HCT116 (cell line): ENCODE measurements around the gene NTNG1. TPM values are rescaled to one million over a fixed set of nuclear protein-coding genes. Genes with fewer than 3 reads are reported as not detected.

Experiments used
- ATAC-seq: fragments of 200-7000 bp; cut with Tn5 transposase; 2 replicates; pipeline ENCODE4 v1.9.1; 2020; ENCODE audit warnings: mild to moderate bottlenecking, moderate library complexity
- BruUV-seq: library from RNA; stranded (reverse); fragments of 400-500 nt; replicated peaks from 2 replicates; lab custom pipeline; 2021; lab: Mats Ljungman, UMichigan
- CTCF ChIA-PET: fragments of 300-600 bp; sonication (Branson Sonifier 250); formaldehyde crosslinking; loops from one replicate; lab custom pipeline; 2021; ENCODE audit warnings: antibody characterized with exemption; lab: Charles Lee
- POLR2A ChIA-PET: fragments of 300-600, 350-600 bp; sonication (Branson Sonifier 250); formaldehyde crosslinking; loops from one replicate; lab custom pipeline; 2021; ENCODE audit warnings: antibody characterized with exemption; lab: Charles Lee
- RAD21 ChIA-PET, 2 experiments: fragments of 300-600 bp; sonication (Branson Sonifier 250); formaldehyde crosslinking; loops; one replicate each; lab custom pipeline; 2023; ENCODE audit warnings: low total read pairs in 2 of 2; ENCODE audit not compliant: uncharacterized antibody in 2 of 2, unreplicated experiment in 2 of 2, low non-redundant PET in 1 of 2; lab: Charles Lee
- DNase-seq: peaks from one replicate; pipeline ENCODE4 v3.0.0-alpha.2; 2010; ENCODE audit warnings: low read depth, low spot score
- H2AFZ ChIP-seq: fragments of 200-600 bp; shearing (Covaris generic), sonication (generic); 2 replicates; pipeline ENCODE4 v1.6.1; 2017; ENCODE audit warnings: low read depth, mixed run types, mixed read lengths, antibody characterized with exemption, low read length; ENCODE audit not compliant: poor library complexity, severe bottlenecking
- H3K27ac ChIP-seq: 2 replicates; pipeline ENCODE4 v1.5.1; 2012; ENCODE audit warnings: low read depth, low read length
- H3K27me3 ChIP-seq: fragments of 200-600 bp; sonication (generic); 2 replicates; pipeline ENCODE4 v1.6.1; 2016; ENCODE audit warnings: mixed run types, low read length, mixed read lengths; ENCODE audit not compliant: insufficient read depth
- H3K36me3 ChIP-seq, 2 experiments: fragments of 200-500 bp in 1 of 2; fragments of 200-600 bp in 1 of 2; sonication (Bioruptor generic) in 1 of 2; sonication (generic) in 1 of 2; 2 replicates each; pipeline versions ENCODE4 v1.5.1 to v1.6.1; 2014 to 2016; ENCODE audit warnings: low read length in 2 of 2, inconsistent platforms in 1 of 2, mixed read lengths in 1 of 2, mixed run types in 1 of 2; ENCODE audit not compliant: insufficient read depth in 2 of 2, control insufficient read depth in 1 of 2
- H3K4me1 ChIP-seq, 2 experiments: fragments of 200-600 bp in 1 of 2; sonication (generic) in 1 of 2; 2 replicates each; pipeline versions ENCODE4 v1.5.1 to v1.6.1; 2012 to 2017; ENCODE audit warnings: low read length in 2 of 2, inconsistent platforms in 1 of 2, mild to moderate bottlenecking in 1 of 2, mixed read lengths in 1 of 2, mixed run types in 1 of 2, moderate library complexity in 1 of 2; ENCODE audit not compliant: insufficient read depth in 2 of 2, control insufficient read depth in 1 of 2
- H3K4me2 ChIP-seq: fragments of 200-600 bp; sonication (generic); 2 replicates; pipeline ENCODE4 v1.6.1; 2017; ENCODE audit warnings: mixed run types, low read length, mixed read lengths
- H3K4me3 ChIP-seq, 2 experiments: fragments of 200-600 bp in 1 of 2; sonication (generic) in 1 of 2; replicated peaks in 1 of 2; 2 replicates each; pipeline ENCODE4 v1.5.1; 2011 to 2016; ENCODE audit warnings: low read length in 2 of 2, control low read depth in 1 of 2, low read depth in 1 of 2, mild to moderate bottlenecking in 1 of 2, mixed read lengths in 1 of 2, mixed run types in 1 of 2
- H3K79me2 ChIP-seq: fragments of 200-600 bp; sonication (generic); 2 replicates; pipeline ENCODE4 v1.6.1; 2017; ENCODE audit warnings: mild to moderate bottlenecking, mixed run types, low read length, moderate library complexity, mixed read lengths; ENCODE audit not compliant: insufficient read depth
- H3K9ac ChIP-seq: fragments of 200-600 bp; sonication (generic); 2 replicates; pipeline ENCODE4 v1.6.1; 2016; ENCODE audit warnings: low read length, mixed read lengths
- H3K9me2 ChIP-seq: fragments of 200-600 bp; sonication (generic), shearing (Covaris generic); 2 replicates; pipeline ENCODE4 v1.6.1; 2017; ENCODE audit warnings: mixed run types, mild to moderate bottlenecking, moderate library complexity; ENCODE audit not compliant: insufficient read depth
- H3K9me3 ChIP-seq, 2 experiments: fragments of 200-500 bp in 1 of 2; fragments of 200-600 bp in 1 of 2; sonication (Bioruptor generic) in 1 of 2; sonication (generic) in 1 of 2; 2 replicates each; pipeline ENCODE4 v1.6.1; 2014 to 2017; ENCODE audit warnings: low read length in 2 of 2, mixed read lengths in 2 of 2, inconsistent platforms in 1 of 2, low read depth in 1 of 2, mild to moderate bottlenecking in 1 of 2, mixed run types in 1 of 2, moderate library complexity in 1 of 2; ENCODE audit not compliant: control insufficient read depth in 1 of 2, insufficient read depth in 1 of 2
- H4K20me1 ChIP-seq: fragments of 200-600 bp; sonication (generic), shearing (Covaris generic); 2 replicates; pipeline ENCODE4 v1.6.1; 2017; ENCODE audit warnings: mixed run types, mild to moderate bottlenecking, moderate library complexity; ENCODE audit not compliant: insufficient read depth
- EZH2phosphoT487 ChIP-seq: fragments of 200-600 bp; IDR thresholded peaks from 2 replicates; pipeline ENCODE4 v1.6.1; 2018; ENCODE audit warnings: antibody characterized with exemption, borderline replicate concordance
- MAX ChIP-seq: IDR thresholded peaks from 2 replicates; pipeline ENCODE4 v1.6.1; 2012
- SP1 ChIP-seq: IDR thresholded peaks from 2 replicates; pipeline ENCODE4 v1.6.1; 2012; ENCODE audit warnings: low read depth
- YY1 ChIP-seq: IDR thresholded peaks from 2 replicates; pipeline ENCODE4 v1.6.1; 2011; ENCODE audit warnings: low read length, low read depth, moderate library complexity, mild to moderate bottlenecking; ENCODE audit not compliant: insufficient replicate concordance; ENCODE audit errors: extremely low read depth
- intact Hi-C: fragments of 100-400 bp; cut with micrococcal nuclease; formaldehyde crosslinking; loops from 2 replicates; pipeline ENCODE4 v1.10.0; 2022
- total RNA-seq: library from RNA; stranded (reverse); gene quantifications from one replicate; pipeline ENCODE4 v1.2.1, GENCODE V29; 2021; ENCODE audit not compliant: unreplicated experiment
- TF ChIP-seq, protein P1 (sequence below): IDR thresholded peaks from 2 replicates; pipeline ENCODE4 v1.6.1; 2012; ENCODE audit warnings: low read depth
- TF ChIP-seq, protein P2 (sequence below), 3 experiments: fragments of 200-600 bp in 1 of 3; sonication (generic) in 1 of 3; IDR thresholded peaks in 2 of 3; conservative IDR thresholded peaks in 1 of 3; 2 replicates each; pipeline ENCODE4 v1.5.1; 2012 to 2017; ENCODE audit warnings: low read depth in 2 of 3, low read length in 2 of 3, antibody characterized with exemption in 1 of 3, borderline replicate concordance in 1 of 3, control low read depth in 1 of 3, mild to moderate bottlenecking in 1 of 3, mixed read lengths in 1 of 3, mixed run types in 1 of 3, moderate library complexity in 1 of 3; ENCODE audit not compliant: insufficient read depth in 1 of 3
- TF ChIP-seq, protein P3 (sequence below): IDR thresholded peaks from 2 replicates; pipeline ENCODE4 v1.6.1; 2011; ENCODE audit warnings: mild to moderate bottlenecking, low read length, moderate library complexity; ENCODE audit not compliant: insufficient replicate concordance; ENCODE audit errors: extremely low read depth

NTNG1 gene
- total RNA-seq, 1 experiment from 2014 or later, result not detected

DNA sequence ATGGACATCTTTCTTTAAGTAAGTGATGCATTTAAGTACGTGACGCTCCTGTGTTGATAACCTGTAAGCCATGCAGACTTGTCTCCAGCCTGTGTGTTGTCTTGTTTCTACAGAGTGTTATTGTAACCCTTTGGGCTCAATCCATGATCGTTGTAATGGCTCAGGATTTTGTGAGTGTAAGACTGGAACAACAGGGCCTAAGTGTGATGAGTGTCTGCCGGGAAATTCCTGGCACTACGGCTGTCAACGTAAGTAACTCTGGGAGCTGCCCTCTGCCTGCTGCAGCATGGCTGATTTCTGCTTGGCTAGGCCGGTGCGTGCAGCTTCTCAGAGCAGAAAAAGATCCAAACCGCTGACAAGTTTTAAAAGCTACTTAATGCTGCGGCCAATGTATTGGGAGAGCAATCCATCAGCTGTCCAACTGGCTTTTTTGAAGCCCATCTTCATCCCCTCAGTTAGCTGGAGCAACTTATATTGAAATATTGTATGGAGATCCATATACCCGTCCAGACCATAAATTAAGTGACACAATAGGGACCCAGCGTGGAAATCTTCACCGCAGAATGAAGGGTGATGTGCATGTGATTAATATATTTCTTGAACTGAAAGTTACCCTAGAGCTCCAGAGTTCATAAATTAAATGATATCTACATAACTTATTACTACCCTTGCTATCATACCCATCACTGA, 295.9 kb downstream of the NTNG1 start:
- TF ChIP-seq, protein P1, sequence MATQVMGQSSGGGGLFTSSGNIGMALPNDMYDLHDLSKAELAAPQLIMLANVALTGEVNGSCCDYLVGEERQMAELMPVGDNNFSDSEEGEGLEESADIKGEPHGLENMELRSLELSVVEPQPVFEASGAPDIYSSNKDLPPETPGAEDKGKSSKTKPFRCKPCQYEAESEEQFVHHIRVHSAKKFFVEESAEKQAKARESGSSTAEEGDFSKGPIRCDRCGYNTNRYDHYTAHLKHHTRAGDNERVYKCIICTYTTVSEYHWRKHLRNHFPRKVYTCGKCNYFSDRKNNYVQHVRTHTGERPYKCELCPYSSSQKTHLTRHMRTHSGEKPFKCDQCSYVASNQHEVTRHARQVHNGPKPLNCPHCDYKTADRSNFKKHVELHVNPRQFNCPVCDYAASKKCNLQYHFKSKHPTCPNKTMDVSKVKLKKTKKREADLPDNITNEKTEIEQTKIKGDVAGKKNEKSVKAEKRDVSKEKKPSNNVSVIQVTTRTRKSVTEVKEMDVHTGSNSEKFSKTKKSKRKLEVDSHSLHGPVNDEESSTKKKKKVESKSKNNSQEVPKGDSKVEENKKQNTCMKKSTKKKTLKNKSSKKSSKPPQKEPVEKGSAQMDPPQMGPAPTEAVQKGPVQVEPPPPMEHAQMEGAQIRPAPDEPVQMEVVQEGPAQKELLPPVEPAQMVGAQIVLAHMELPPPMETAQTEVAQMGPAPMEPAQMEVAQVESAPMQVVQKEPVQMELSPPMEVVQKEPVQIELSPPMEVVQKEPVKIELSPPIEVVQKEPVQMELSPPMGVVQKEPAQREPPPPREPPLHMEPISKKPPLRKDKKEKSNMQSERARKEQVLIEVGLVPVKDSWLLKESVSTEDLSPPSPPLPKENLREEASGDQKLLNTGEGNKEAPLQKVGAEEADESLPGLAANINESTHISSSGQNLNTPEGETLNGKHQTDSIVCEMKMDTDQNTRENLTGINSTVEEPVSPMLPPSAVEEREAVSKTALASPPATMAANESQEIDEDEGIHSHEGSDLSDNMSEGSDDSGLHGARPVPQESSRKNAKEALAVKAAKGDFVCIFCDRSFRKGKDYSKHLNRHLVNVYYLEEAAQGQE, result no peak
- TF ChIP-seq YY1 (no peak), EZH2phosphoT487 (no peak), SP1 (no peak), MAX (no peak)
- TF ChIP-seq, protein P2, sequence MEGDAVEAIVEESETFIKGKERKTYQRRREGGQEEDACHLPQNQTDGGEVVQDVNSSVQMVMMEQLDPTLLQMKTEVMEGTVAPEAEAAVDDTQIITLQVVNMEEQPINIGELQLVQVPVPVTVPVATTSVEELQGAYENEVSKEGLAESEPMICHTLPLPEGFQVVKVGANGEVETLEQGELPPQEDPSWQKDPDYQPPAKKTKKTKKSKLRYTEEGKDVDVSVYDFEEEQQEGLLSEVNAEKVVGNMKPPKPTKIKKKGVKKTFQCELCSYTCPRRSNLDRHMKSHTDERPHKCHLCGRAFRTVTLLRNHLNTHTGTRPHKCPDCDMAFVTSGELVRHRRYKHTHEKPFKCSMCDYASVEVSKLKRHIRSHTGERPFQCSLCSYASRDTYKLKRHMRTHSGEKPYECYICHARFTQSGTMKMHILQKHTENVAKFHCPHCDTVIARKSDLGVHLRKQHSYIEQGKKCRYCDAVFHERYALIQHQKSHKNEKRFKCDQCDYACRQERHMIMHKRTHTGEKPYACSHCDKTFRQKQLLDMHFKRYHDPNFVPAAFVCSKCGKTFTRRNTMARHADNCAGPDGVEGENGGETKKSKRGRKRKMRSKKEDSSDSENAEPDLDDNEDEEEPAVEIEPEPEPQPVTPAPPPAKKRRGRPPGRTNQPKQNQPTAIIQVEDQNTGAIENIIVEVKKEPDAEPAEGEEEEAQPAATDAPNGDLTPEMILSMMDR (IDR thresholded peaks at IDR 0.05 in 2 of 3, conservative IDR thresholded peaks at IDR 0.05 in 1 of 3; ENCODE audit: borderline replicate concordance in 1 of 3, insufficient read depth in 1 of 3, low read depth in 2 of 3, low read length in 2 of 3), result no peak
- TF ChIP-seq, protein P3, sequence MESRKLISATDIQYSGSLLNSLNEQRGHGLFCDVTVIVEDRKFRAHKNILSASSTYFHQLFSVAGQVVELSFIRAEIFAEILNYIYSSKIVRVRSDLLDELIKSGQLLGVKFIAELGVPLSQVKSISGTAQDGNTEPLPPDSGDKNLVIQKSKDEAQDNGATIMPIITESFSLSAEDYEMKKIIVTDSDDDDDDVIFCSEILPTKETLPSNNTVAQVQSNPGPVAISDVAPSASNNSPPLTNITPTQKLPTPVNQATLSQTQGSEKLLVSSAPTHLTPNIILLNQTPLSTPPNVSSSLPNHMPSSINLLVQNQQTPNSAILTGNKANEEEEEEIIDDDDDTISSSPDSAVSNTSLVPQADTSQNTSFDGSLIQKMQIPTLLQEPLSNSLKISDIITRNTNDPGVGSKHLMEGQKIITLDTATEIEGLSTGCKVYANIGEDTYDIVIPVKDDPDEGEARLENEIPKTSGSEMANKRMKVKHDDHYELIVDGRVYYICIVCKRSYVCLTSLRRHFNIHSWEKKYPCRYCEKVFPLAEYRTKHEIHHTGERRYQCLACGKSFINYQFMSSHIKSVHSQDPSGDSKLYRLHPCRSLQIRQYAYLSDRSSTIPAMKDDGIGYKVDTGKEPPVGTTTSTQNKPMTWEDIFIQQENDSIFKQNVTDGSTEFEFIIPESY, result no peak
- Histone ChIP-seq H3K79me2 (no peaks in the 10 kb centered on the region), H3K9me3 (peaks cover 0 to 5% of the 10 kb centered on the region in 2 experiments; a peak in 2 of 4 replicates), H3K36me3 (no peaks in the 10 kb centered on the region), H2AFZ (no peak overlapping the region), H3K27ac (no peak overlapping the region), H3K4me1 (no peaks in the 10 kb centered on the region), H3K9ac (no peak overlapping the region), H3K4me3 (no peak overlapping the region), H3K4me2 (no peak overlapping the region), H4K20me1 (no peaks in the 10 kb centered on the region; the same call in 1 of the 2 replicates), H3K9me2 (no peaks in the 10 kb centered on the region), H3K27me3 (no peaks in the 10 kb centered on the region)
- CTCF ChIA-PET, result no interaction called here
- intact Hi-C loops, result no loop called here
- no TSS peak for BruUV-seq
- POLR2A ChIA-PET, result no interaction called here
- ATAC-seq, result no peak
- RAD21 ChIA-PET, result no interaction called here
- DNase-seq, result no peak
